Left hindlimb (tissue), 1 donor: ENCODE data around the gene RUNX2.

Experiments used
- DNase-seq: peaks from one replicate; pipeline ENCODE4 v3.0.0-alpha.2; 2018

The RUNX2 gene

DNA sequence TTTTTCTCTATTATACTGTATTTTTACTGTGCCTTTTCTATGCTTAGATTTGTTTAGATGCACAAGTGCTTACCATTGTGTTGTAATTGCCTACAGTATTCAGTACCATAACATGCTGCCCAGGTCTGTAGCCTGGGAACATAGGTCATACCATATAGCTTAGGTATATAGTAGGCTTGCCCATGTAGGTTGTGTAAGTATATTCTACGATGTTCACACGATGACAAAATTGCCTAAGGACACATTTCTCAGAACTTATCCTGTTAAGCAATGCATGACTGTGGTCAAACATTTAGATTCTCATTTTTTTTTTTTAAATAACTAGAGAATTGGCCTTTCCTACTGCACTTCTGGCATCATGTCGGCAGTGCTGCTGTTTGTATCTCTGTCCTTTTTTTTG lies 303.3 kb downstream of the RUNX2 start:
- no peak for DNase-seq

GRCh38 chr6:45633272-45633908 lies 305.3 kb downstream of the RUNX2 start:
- DNase-seq: no peak

DNA sequence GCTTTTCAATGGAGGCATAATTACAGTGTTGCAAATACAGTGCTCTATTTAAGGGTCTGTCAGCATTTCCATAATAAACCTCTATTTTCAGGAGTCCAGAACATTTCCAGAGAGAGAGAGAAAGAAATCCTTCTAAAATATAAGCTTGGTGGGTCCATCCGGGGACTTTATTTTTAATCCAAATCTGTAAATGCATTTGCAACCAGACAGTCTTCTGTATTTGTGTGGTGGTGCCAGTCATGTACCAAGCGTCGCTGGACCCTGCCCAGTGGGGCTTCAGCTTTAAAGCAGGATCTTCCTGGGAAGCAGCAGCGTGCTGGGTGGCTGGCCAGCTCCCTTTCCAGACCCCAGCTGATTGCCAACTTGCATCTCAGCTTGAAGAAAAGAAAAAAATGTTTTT lies 306.1 kb downstream of the RUNX2 start:
- no peak for DNase-seq

- no peak for DNase-seq
Observed at GRCh38 chr6:45635284-45635867, 307.2 kb downstream of the RUNX2 start.

- no peak for DNase-seq
Observed at GRCh38 chr6:45637056-45637455, 308.9 kb downstream of the RUNX2 start.

- DNase-seq: peak; percentile 75
Observed at GRCh38 chr6:45637611-45638257, 309.6 kb downstream of the RUNX2 start.

GRCh38 chr6:45640081-45640491 lies 312.0 kb downstream of the RUNX2 start:
- DNase-seq: no peak

DNA sequence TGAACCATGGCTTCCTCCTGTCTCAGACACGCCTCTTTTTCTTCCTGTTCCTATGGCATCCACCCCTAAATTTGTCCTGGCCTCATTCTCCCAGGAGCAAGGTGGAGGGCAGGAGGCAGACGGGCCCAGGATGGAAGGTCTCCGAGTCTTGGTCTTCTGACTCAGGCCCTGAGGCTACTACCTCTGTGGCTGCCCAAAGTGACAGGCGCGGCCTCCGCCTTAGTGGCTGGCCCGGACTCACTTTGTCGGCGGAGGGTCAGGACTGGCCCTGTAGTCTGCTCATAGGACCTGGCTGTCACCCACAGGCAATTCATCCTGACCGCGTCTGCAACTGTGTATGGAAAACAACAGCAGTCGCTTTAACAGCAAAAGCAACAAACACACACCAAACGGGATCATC lies 312.7 kb downstream of the RUNX2 start:
- DNase-seq: no peak

DNA sequence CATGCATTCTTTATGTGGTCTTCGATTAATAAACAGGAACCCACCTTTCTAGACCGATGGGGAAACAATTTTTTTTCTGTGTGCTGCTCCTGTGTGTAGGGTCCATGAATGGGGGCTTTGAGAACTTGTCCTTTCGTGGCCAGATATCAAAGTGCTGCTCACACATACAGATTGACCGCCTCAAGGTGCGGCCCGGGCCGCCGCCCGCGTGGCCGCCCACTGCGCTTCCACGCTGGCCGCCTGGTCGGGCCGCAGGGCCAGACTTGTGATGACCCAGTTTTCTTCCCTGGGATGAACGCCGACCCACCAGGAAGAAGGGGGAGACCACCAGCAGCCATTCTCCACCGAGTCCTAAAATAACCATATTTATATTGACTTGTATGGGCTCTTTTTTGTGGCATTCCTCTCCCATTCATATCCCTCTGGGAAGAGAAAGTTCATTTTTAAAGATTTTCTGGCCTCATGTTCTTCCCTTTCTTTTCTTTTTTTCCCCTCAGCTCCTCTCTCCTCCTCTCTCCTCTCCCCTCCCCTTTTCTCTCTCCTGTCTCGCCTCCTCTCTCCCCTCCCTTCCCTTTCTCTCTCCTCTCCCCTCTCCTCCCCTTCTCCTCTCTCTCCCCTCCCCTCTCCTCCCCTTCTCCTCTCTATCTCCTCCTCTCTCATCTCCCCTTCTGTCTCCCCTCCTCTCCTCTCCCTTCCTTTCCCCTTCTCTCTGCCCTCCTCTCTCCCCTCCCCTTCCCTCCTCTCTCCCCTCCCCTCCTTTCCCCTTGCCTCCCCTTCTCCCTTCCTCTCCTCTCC lies 314.4 kb downstream of the RUNX2 start:
- no peak for DNase-seq

DNA sequence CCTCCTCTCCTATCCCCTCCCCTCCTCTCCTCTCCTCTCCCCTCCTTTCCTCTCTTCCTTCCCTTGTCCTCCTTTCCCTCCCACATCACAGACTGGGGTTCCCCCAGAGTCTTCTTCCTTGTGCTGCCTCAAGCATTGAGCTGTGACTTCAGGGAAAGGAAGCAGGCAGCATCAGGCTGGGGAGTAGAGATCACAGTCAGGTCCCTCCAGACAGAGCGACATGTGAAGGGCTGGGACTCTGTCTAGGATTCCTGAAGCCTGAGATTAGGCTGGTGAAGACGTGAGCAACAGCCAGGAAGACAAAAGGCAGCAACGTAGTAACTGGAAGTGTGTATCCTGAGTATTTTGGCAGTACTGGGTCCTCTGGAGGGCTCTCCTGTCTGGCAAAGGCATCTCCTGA lies 315.0 kb downstream of the RUNX2 start:
- no peak for DNase-seq

DNA sequence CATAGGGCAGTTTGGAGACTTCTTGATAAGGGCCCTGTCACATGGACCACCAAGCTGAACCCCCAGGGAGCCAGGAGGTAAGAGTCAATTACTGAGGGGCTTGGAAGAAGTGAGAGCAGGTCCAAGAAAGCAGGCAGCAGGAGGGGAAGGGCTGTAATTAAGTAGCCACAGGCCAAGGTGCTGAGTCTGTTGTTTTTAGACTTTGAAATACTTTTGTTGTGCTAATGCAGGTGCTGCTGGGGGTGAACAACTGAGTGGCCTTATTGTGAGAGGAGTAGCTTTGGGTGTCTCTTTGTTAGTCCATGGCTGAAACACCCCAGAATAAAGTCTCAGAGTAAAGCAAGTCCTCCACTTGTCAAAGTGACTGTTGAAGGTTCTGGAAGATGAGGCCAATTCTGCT lies 316.6 kb downstream of the RUNX2 start:
- DNase-seq: no peak

GRCh38 chr6:45645302-45645701 lies 317.2 kb downstream of the RUNX2 start:
- DNase-seq: no peak

- no peak for DNase-seq
Observed at GRCh38 chr6:45647341-45648261, 319.5 kb downstream of the RUNX2 start.

DNA sequence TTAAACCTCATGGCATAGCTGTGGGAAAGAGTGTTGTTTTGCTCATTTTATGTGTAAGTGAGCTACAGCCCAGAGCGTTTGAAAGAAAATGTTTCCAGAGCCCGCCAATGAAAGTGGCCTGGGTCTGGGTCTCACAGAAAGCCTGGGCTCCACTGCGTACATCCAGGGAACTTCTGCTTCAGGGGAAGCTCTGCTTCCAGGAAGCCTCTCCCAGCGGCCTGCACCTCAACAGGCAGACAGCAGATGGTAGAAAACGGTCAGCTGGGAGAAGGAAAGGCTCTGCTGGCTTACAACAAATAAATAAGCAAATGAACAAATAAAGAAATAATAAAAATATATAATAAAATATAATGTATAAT lies 320.1 kb downstream of the RUNX2 start:
- DNase-seq: no peak

DNA sequence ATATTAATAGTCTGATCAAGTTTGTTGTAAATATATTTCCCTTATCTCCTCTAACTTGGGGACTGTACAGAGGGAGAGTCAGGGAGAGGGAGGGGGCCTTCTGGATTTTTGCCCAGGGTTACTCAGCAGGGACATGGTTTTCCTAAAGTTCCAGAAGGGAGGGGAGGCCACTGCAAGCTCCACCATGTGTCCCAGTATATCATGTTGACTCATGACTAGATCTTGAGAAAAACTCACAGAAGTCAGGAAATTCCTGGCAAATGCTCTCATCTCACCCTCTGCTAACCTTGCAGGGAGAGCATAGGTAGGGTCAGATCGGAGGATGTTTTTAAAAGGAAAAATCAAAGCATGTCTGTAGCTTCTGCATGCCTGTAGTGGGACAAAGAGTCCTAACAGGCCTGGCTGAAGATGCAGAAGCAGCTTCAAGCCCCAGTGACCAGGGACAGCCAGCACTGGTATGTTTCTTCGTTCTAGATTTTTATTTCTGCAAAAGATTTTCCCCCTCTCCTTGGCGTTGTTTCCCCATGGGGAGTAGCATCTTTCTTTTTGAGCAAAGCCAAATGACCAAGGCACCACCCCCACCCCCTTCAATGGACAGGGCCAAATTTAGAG lies 322.5 kb downstream of the RUNX2 start:
- DNase-seq: no peak

- DNase-seq: no peak
Observed at GRCh38 chr6:45651301-45651700, 323.2 kb downstream of the RUNX2 start.

DNA sequence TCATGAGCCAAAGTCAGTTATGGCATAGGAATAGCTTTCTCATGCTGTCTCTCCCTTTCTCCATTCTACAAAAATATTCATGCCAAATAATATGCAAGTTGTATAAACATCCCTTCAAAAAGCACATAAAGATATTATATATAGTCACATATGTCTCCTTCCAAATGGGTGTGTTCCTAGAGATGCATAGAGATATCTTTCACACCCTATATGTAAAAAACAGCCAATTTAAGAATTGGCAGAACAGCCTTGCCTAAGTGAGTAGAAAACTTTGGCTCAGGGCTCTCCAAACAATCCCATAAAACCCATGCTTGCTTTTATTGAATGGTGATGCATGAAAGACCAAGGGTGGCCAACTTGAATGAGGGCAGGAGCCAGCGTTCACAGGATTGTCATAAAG lies 324.3 kb downstream of the RUNX2 start:
- no peak for DNase-seq

DNA sequence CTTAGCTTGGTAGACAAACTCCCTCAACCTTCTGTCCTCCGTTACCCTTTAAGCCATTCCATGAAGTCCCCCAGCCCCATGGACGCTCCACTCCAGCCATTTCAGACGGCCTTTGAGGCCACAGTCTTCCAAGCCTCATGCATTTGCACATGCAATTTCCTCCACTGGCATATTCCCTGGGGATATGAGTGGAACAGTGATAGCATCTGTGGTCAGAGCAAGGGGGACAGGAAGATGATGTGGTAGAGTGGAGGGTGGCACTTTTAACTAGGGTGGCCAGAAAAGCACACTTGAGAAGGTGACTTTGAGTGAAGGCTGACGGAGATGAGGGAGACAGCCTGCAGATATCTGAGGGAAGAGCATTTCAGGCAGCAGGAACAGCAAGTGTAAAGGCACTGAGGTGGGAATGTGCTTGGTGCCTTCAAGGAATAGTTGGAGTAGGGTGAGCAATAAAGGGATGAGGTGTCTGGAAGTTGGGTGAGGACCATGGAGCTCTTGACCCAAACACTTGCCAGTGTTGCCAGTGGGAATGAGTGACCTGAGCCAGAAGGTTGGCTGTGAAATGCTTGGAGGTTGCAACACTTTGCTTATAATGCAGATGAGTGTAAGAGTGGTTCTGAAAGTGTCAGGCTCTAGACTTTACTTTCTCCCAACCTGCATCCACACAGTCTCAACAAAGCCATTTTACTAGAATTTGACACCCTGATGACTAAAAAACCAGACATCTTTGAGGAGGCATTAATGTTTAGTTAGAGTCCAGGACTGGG lies 325.2 kb downstream of the RUNX2 start:
- DNase-seq: no peak

- no peak for DNase-seq
Observed at GRCh38 chr6:45654673-45655072, 326.5 kb downstream of the RUNX2 start.

GRCh38 chr6:45655745-45656476 lies 327.8 kb downstream of the RUNX2 start:
- no peak for DNase-seq

GRCh38 chr6:45657226-45657625 lies 329.1 kb downstream of the RUNX2 start:
- DNase-seq: no peak
